ENCODE measurements around the gene DQX1.
"Not testable (repeated sequence)": the region's sequence is repeated elsewhere in the genome, so short reads cannot be mapped to it uniquely, and the experiment has no call there.

DQX1 gene

GRCh38 chr2:74525717-74526648 lies at the start of gene DQX1:
Gene DQX1, minus strand, starts transcription at chr2:74526231. Its CDS starts 502 bp downstream, at chr2:74525729.
- no peak for DNase-seq

- DNase-seq = no peak
These were observed 49.3 kb upstream of the DQX1 start for GRCh38 chr2:74575320-74575719.

- no peak for DNase-seq
These were observed 47.9 kb upstream of the DQX1 start for GRCh38 chr2:74573747-74574562.

GRCh38 chr2:74572178-74572925 lies 46.3 kb upstream of the DQX1 start:
- no peak for DNase-seq

- DNase-seq = no peak
These were observed 45.0 kb upstream of the DQX1 start for GRCh38 chr2:74571058-74571457.

GRCh38 chr2:74569686-74570085 lies 43.7 kb upstream of the DQX1 start:
- no peak for DNase-seq

- DNase-seq = no peak
These were observed 41.9 kb upstream of the DQX1 start for GRCh38 chr2:74567881-74568280.

GRCh38 chr2:74566754-74567085 lies 40.7 kb upstream of the DQX1 start:
- DNase-seq = no peak

- DNase-seq = peak; percentile 49
These were observed 40.2 kb upstream of the DQX1 start for GRCh38 chr2:74566076-74566753.

- DNase-seq = no peak
These were observed 38.2 kb upstream of the DQX1 start for GRCh38 chr2:74564222-74564621.

- no peak for DNase-seq
These were observed 36.2 kb upstream of the DQX1 start for GRCh38 chr2:74562126-74562775.

- DNase-seq = not testable (repeated sequence)
These were observed 35.0 kb upstream of the DQX1 start for GRCh38 chr2:74561022-74561421.

GRCh38 chr2:74560591-74560990 lies 34.6 kb upstream of the DQX1 start:
- DNase-seq = no peak

- DNase-seq = no peak
These were observed 33.9 kb upstream of the DQX1 start for GRCh38 chr2:74559912-74560311.

GRCh38 chr2:74558284-74559230 lies 32.5 kb upstream of the DQX1 start:
- no peak for DNase-seq

- DNase-seq = no peak
These were observed 30.9 kb upstream of the DQX1 start for GRCh38 chr2:74556831-74557370.

GRCh38 chr2:74556159-74556558 lies 30.1 kb upstream of the DQX1 start:
- DNase-seq = no peak

- no peak for DNase-seq
These were observed 29.6 kb upstream of the DQX1 start for GRCh38 chr2:74555610-74556103.

GRCh38 chr2:74554820-74555531 lies 28.9 kb upstream of the DQX1 start:
- no peak for DNase-seq
